Measurements from ENCODE around the gene GNS. TPM values are rescaled to one million over a fixed set of nuclear protein-coding genes. Genes with fewer than 3 reads are reported as not detected.

The GNS gene
- total RNA-seq, 4 donors from 2014 or later: 18.9 to 55.5 (median 35.5) TPM

DNA sequence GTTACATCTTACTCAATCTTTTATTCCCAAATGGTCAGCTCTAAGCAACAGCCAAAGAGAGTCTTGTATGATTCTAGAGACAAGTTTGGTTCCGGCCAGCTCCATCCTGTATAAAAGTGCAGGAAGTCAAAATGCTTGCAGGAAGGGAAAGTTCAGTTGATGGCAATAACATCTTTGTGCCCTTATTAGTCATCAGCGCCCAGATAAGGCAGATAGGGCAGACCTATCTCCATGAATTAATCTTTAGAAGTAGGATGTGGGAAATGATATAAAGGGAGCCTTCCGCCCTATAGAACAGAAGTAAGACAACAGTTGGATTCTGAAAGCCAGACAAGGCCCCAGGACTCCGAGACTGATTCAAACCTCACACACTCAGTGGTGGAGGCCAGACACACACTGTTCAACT is 6.4 kb downstream of the GNS start:
- intact Hi-C loops (cut with DNase I): no loop called here
- no peaks in the 10 kb centered on the region for H3K27me3 ChIP-seq
- H3K27ac ChIP-seq: peak overlapping the region in 2 of 4 donors; percentile 10 to 52
- H3K4me1 ChIP-seq: peaks cover 2 to 32% (median 3%) of the 10 kb centered on the region in 3 donors
- DNase-seq: no peak
- H3K4me3 ChIP-seq: no peak overlapping the region
- TF ChIP-seq POLR2A (IDR thresholded peaks at IDR 0.05): no peak
- TF ChIP-seq, protein P1, sequence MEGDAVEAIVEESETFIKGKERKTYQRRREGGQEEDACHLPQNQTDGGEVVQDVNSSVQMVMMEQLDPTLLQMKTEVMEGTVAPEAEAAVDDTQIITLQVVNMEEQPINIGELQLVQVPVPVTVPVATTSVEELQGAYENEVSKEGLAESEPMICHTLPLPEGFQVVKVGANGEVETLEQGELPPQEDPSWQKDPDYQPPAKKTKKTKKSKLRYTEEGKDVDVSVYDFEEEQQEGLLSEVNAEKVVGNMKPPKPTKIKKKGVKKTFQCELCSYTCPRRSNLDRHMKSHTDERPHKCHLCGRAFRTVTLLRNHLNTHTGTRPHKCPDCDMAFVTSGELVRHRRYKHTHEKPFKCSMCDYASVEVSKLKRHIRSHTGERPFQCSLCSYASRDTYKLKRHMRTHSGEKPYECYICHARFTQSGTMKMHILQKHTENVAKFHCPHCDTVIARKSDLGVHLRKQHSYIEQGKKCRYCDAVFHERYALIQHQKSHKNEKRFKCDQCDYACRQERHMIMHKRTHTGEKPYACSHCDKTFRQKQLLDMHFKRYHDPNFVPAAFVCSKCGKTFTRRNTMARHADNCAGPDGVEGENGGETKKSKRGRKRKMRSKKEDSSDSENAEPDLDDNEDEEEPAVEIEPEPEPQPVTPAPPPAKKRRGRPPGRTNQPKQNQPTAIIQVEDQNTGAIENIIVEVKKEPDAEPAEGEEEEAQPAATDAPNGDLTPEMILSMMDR (IDR thresholded peaks at IDR 0.05): no peak
- peaks cover 0 to 41% (median 11%) of the 10 kb centered on the region in 3 donors for H3K36me3 ChIP-seq
- H3K9me3 ChIP-seq: no peaks in the 10 kb centered on the region
- 74 to 76% methylated on average over 4 of the region's 4 CpGs for WGBS, 2 donors

DNA sequence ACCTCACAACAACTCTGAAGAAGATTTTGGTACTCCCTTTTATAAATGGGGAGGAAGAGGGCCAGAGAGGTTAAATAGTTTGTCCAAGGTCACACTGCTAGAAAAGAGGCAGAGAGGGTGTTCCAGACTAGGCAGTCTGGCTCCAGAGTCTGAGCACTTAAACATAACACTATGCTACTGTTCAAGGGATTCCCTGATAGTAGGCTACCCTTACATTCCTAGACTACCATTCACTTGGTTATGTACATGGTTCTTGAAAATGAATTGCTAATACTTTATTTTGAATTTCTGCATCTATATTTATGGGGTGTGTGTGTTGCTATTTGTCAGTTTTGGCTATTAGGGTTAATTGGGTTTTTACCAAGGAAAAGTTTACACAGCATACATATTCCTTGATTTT is 7.2 kb downstream of the GNS start:
- H3K27me3 ChIP-seq: no peaks in the 10 kb centered on the region
- peaks cover 0 to 24% (median 0%) of the 10 kb centered on the region in 3 donors for H3K4me1 ChIP-seq
- H3K9me3 ChIP-seq: no peaks in the 10 kb centered on the region
- peaks cover 0 to 45% (median 11%) of the 10 kb centered on the region in 3 donors for H3K36me3 ChIP-seq
- H3K27ac ChIP-seq: no peak overlapping the region
- TF ChIP-seq, protein P1 (IDR thresholded peaks at IDR 0.05): no peak
- no peak for TF ChIP-seq POLR2A (IDR thresholded peaks at IDR 0.05)
- DNase-seq: no peak
- no peak overlapping the region for H3K4me3 ChIP-seq
- intact Hi-C loops (cut with DNase I): no loop called here

DNA sequence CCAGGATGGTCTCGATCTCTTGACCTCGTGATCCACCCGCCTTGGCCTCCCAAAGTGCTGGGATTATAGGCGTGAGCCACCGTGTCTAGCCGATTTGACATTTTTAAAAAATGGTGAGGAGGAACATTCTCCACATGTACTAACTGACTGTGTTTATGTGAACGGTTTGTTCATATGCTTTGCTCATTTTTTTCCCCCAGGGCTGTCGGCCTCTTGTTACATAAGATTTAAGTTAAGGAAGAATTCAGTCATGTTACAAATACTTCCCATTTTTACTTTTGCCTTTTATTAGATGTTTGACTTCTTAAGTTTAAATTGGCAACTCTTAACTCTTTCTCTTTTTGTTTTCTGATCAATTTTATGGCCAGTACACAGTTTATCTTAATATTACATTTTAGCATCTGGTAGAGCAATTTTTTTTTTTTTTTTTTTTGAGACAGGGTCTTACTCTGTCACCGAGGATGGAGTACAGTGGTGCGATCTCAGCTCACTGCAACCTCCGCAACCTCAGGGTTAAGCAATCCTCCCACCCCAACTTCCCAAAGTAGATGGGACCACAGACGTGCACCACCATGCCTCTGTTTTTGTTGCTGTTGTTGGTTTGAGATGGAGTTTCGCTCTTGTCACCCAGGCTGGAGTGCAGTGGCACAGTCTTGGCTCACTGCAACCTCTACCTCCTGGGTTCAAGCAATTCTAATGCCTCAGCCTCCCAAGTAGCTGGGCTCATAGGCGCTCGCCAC is 9.6 kb downstream of the GNS start:
- H3K4me1 ChIP-seq: peaks cover 2 to 25% (median 2%) of the 10 kb centered on the region in 3 donors
- no peak overlapping the region for H3K4me3 ChIP-seq
- no peak for DNase-seq
- peaks cover 0 to 57% (median 11%) of the 10 kb centered on the region in 3 donors for H3K36me3 ChIP-seq
- no peaks in the 10 kb centered on the region for H3K9me3 ChIP-seq
- no peak overlapping the region for H3K27ac ChIP-seq
- intact Hi-C loops (cut with DNase I): no loop called here
- WGBS, 2 donors: 80 to 86% methylated on average over 15 of the region's 15 CpGs
- TF ChIP-seq, protein P1 (IDR thresholded peaks at IDR 0.05): no peak
- TF ChIP-seq POLR2A (IDR thresholded peaks at IDR 0.05): no peak
- H3K27me3 ChIP-seq: no peaks in the 10 kb centered on the region

DNA sequence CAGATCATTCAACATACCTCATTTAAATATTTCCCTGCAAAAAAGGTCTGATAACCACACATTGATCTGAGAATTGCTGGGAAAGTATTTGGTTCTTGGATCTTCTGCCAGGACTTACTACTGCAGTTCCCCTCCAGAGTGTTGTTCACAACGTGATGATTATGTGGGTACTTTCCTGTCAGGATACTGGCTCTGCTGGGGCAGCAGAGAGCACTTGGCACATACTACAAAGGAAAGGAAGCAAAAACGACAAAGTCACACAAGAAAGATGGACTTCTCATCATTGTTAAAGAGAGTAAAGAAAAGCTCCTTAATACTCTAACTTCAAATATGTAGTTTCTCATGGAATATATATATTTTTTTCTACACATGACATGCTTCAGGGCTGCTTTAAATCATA is 11.5 kb downstream of the GNS start:
- H3K36me3 ChIP-seq: peaks cover 12 to 65% (median 13%) of the 10 kb centered on the region in 3 donors
- DNase-seq: no peak
- no peaks in the 10 kb centered on the region for H3K27me3 ChIP-seq
- H3K9me3 ChIP-seq: no peaks in the 10 kb centered on the region
- peaks cover 6 to 22% (median 8%) of the 10 kb centered on the region in 3 donors for H3K4me1 ChIP-seq
- TF ChIP-seq, protein P1 (IDR thresholded peaks at IDR 0.05): no peak
- TF ChIP-seq POLR2A (IDR thresholded peaks at IDR 0.05): no peak
- no peak overlapping the region for H3K4me3 ChIP-seq
- WGBS, 2 donors: 7 to 23% methylated on average over 2 of the region's 2 CpGs
- intact Hi-C loops (cut with DNase I): no loop called here
- peak overlapping the region in 1 of 4 donors; percentile 4 for H3K27ac ChIP-seq

DNA sequence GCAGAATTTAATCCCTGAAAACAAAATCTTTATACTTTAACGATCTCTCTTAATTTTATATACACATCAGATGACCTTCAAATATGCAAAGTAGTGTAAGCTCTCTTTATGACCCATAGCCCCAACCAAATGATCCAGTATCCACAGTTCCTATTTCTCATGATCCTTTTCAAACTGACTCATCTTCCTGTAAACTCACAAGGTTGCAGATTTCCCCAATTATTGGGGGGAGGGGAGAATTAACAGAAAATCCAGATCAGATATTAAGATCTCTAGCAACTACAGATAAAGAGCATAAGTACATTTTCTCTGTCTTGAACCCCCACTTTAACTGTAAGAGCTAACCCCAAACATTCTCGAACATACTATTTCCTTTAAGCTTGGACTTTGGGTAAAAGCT is 12.5 kb downstream of the GNS start:
- Histone ChIP-seq H3K4me1 (peaks cover 6 to 22% (median 8%) of the 10 kb centered on the region in 3 donors), H3K27me3 (no peaks in the 10 kb centered on the region), H3K4me3 (no peak overlapping the region), H3K36me3 (peaks cover 16 to 70% (median 18%) of the 10 kb centered on the region in 3 donors), H3K9me3 (no peaks in the 10 kb centered on the region), H3K27ac (peak overlapping the region in 1 of 4 donors; percentile 4)
- WGBS, 2 donors: 73 to 81% methylated on average over 2 of the region's 2 CpGs
- DNase-seq: no peak
- TF ChIP-seq POLR2A (IDR thresholded peaks at IDR 0.05): no peak
- TF ChIP-seq, protein P1 (IDR thresholded peaks at IDR 0.05): no peak
- intact Hi-C loops (cut with DNase I): no loop called here

Data from esophagus squamous epithelium (tissue), 5 donors.